GM19238 (cell line): ENCODE measurements around the gene PAPPA2.
"Not testable (repeated sequence)": the region's sequence is repeated elsewhere in the genome, so short reads cannot be mapped to it uniquely, and the experiment has no call there.

Experiments used
- DNase-seq: peaks from one replicate; pipeline ENCODE4 v3.0.0; 2011; ENCODE audit warnings: low spot score; ENCODE audit not compliant: insufficient read length

The PAPPA2 gene

DNA sequence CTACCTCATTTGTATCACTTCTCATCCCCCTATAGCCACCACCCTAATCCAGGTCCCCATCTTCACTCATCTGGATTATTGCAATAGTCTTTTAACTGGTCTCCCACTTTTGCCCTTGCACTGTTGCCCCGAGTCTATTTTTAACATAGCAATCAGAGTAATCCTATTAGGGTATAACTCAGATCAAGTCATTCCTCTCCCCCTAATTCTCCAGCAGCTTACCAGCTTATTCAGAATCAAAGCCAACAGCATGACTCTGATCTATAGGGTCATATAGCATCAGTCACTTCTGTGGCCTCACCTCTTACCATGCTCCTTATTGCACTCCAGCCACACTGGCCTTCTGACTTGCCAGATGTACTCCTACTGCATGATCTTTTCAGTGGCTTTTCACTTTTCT lies 140.7 kb downstream of the PAPPA2 start:
- DNase-seq = no peak

DNA sequence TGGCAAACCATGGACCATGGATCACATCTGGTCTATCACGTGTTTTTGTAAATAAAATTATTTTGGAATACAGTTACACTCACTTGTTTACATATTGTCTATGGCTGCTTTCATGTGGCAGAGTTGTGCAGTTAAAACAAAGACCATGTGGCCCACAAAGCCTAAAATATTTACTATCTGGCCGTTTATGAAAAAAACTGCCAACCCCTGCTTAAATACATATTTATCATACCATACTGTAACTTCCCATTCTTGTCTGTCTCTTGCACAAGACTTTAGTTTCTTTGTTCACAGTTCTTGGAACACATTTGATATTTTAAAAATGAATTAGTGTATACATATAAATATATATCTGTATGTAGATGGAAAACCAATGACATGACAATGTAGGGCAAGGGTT lies 141.5 kb downstream of the PAPPA2 start:
- no peak for DNase-seq

DNA sequence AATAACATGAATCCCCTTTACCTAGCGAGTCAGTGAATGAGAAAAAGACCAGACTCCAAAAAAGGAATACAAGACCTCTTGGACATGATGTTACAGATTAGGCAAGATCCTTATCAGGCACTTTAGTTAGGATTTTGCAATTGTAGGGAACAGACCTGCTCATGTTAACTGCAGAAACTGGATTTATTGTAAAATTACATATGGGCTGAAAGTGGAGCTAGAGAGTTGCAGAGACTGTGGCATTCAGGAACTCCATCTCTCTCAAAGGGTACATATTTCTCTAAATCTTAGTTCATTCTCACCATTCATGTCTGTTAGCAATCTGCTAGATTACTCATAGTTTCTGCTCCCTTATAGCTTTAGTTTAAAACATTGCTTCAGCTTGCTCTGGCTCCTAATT lies 142.2 kb downstream of the PAPPA2 start:
- DNase-seq = no peak

DNA sequence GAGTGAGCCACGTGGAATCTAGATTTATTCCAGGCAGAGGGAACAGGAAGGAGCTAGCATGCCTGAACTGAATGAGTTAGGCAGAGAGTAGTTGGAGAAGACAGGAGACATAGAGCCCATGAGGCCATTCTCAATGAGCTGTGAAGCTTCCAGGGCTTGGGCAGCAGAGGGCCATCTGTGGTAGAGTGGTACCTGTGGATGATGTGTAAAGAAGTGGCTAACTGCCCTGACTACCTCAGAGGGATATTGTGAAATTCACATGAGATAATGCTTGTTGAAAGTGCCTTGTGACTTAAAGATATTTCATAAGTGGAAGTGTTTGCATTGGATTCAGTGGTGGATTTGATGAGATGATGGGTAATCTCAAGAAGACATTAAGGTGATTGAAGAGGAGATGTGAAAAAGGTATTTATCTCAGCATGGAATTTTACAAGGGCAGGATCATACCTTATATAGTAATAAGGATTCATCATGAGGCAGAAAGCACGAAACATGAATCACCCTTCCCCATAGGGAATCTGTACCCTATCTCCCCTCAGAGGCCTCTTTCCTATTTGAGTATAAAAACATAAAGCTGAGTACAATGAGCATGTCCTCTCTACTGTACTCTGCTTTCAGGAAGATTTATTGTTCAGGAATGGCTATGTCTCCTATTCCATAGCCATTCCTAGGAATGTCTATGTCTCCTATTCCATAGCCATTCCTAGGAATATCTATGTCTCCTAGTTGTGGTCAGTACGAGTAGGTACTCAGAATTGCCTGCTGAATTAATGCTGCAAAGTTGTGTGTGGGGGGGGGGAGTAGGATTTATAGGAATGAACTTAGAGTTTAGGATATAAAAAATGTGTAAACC lies 146.8 kb downstream of the PAPPA2 start:
- DNase-seq = no peak

DNA sequence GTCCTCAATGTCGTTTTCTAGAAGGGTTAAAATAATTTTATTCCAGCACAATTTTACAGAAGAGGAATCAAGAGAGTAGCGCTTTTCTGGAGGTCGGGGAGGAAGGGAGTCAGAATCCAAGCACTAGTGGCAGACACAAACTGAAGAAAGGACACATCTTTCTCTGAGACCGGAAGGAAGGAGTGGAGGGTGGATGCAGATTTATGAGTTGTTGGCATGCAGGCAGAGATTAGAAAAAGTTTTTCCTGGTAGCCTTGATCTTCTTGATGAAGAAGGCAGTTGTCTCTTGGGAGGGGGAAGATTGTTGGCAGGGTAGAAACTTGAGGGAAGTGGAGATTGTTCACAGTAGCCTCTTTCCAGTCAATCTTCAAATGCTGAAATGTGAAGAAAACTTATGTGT lies 149.8 kb downstream of the PAPPA2 start:
- no peak for DNase-seq

DNA sequence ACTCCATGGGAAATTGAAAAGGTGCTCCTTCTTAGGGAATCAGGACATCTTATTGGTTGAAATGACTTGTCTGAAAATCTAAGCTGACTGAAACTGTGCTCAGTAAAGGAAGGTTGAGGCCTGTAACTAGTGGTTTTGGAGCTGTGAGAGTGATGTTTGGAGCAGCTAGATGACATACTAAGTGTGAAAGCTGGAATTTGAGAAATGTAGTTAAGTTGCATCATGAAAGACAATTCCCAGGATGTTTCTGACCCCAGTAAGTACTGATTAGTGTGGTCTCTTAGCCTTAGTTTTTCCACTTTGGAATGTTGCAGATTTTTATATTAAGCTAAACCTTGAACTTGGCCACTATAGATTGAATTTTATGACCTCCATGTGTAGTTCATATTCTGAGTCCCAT lies 154.9 kb downstream of the PAPPA2 start:
- DNase-seq = no peak

DNA sequence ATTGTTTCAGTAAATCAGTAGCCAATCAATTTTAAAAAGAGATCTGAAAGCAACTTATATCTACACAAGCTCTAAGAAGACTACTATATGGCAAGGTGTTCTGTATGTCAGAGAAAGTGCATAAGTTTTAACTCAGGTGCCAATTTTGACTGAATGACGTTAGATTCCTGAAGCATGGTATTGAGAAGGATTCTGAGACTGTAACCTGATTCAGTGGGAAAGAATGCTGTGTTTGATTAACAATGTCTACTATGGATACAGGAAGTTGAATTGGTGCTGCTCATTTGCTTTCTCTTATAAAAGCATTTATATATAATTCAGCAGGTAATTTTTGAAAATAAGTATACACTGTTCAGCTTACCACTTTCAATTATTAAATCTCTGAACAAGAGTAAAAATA lies 156.3 kb downstream of the PAPPA2 start:
- DNase-seq = no peak

DNA sequence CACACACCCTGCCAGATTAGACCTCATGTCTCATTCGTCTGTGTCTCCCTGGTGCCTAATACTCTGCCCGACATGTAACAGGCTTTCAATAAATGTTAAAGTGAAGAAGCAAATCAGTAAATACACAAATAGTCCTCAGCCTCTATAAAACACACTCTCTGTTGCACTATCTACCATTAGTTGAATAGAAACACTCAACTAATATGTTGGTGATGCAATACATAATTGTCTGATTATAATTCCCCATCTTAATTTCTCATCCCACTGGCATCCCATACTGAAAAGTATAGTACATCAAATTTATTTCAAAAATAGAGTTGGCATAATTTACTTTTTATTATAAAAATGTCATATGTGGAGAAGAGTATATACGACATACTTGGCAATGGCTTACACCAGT lies 162.4 kb downstream of the PAPPA2 start:
- DNase-seq = no peak

DNA sequence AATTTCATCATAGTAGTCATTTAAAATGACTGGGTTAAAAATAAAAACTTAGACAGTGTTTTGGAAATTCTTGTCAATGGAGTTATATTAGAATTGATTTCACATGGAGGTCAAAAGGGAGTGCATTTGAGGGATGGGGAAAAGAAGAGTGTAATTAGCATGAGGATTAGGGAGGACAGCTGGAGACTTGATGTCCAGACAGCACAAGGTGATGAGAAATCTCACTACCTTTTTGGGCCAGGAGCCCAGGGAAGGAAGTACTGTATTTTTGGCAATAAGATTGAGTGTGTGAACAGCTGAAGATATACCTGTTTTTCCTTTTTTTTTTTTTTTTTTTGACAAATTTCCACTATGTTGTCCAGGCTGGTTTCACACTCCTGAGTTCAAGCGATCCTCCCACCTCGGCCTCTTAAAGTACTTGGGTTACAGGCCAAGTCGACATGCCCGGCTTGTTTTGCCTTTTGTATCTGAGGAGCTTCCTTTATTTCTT lies 163.6 kb downstream of the PAPPA2 start:
- no peak for DNase-seq

DNA sequence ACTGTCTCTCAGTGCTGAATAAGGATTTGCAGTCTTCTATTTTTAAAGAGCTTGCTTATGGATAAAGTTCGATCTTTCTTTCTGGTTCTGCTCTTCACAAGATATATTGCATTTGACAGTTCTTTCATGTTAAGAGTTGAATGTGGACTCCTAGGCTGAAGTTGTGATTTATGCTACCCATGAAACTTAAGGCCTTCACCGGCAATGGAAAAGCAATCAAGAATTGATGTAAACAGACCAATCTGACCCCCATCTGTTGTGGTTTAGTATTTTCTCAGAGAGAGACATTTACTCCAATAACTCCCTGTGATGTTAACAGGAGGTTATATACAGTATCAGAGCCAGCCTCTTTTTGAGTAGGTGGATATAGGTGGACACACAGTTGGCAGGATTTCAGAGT lies 165.8 kb downstream of the PAPPA2 start:
- no peak for DNase-seq

DNA sequence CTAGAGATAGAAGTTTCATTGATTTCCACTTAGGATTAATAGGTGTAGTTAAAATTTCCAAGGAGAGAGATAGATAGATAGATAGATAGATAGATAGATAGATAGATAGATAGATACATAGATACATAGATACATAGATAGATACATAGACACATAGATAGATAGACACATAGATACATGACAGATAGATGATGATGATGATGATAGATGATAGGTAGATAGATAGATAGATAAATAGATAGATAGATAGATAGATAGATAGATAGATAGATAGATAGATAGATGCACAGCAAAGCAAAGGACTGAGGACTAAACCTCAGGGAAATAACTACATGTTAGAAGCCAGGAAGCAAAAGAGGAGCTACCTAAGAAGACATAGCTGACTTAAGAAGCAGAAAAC lies 171.8 kb downstream of the PAPPA2 start:
- not testable (repeated sequence) for DNase-seq

DNA sequence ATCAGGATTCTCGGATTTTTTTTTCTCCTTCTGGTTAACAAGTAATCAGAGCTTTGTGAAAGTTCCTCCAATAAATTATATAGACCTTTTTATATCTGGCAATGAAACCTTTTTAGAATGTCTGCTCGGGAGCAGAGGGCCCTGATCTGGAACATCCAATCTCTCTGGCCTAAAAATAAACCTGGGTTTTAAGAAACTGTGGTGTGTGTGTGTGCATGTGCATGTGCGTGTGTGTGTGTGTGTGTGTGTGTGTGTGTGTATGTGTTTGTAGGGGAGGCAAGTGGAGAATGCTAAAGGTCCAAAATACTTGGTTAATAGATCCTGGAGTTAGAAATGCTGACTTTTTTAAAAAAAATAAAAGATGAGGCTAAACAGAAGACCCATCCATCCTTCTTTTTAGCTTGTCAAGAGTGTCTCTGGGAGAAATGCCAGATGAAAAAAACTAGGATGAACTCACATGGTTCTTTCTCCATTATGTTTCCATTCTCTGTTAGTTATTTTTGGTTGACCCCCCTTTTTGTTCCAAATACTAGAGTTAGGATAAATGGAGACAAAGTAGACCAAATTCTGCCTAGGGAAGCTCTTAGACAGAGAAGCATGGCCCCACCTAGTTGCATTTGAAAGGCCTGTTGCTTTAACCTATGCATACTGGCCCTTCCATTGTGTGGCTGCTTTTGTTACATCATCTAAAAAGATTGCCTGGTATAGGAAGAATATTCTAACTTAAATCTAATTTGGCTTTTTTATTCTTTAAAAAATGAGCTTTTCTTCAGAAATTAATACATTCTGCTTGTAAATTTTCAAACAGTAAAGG lies 175.9 kb downstream of the PAPPA2 start:
- no peak for DNase-seq

DNA sequence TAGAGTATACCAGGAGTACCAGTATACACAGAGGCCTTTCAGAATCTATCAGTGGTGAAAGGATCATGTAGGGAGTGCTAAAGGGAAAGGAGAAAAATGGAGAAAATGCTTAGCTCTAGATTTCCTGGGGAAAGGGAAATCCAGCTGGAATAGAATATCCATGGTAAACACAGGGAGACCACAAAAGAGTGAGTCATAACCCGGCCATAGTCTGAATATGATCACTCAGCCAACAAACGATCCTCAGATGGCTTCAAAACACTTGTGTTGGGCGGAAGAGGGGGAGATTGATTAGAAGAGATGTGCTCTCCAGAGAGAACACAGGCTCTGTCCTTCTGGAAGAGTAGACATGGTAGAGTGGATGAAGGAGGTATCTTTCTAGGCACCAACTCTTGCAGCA lies 180.6 kb downstream of the PAPPA2 start:
- no peak for DNase-seq

DNA sequence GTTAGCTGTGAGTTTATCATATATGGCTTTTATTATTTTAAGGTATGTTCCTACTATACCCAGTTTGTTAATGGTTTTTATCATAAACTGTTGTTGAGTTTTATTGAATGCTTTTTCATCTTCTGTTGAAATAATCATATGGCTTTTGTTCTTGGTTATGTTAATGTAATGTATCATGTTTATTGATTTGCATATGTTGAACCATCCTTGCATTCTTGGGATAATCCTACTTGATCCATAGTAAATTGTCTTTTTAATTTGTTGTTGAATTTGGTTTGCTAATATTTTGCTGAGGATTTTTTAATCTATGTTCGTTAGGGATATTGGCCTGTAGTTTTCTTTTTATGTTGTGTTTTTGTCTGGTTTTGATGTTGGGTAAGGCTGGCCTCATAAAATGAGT lies 185.6 kb downstream of the PAPPA2 start:
- no peak for DNase-seq

DNA sequence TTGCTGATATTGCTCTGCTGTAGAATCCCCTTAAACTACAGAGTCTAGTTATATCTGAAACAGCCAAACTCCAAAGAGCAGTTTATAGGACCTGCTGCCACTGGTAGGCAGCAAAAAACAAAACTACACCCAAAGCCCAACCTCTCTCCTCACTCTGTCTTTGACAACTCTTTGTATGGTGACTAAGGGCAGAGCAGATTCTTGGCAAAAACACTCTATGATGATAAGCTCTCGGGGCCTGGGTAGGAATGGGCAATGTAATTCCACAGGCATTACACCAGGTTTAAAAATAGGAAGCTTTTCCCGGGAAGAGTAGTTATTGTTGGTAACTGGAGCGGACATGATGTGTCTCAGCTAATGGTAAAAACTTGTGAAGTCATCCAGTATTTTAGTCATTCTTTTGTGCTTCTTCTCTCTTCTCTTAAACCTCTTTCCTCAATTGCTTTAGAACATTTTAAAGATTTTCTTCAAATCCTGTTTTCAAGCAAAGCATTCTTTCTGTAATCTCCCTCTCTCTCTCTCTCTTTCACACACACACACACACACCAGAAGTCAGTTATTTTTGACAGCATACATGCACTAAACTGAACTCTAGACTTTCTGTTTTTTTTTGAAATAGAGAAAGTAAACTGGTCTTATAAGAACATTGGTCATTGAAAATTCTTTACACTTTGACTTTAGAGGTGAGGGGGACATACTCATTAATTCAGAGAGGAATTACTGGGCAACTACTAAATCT lies 193.5 kb downstream of the PAPPA2 start:
- DNase-seq = no peak

DNA sequence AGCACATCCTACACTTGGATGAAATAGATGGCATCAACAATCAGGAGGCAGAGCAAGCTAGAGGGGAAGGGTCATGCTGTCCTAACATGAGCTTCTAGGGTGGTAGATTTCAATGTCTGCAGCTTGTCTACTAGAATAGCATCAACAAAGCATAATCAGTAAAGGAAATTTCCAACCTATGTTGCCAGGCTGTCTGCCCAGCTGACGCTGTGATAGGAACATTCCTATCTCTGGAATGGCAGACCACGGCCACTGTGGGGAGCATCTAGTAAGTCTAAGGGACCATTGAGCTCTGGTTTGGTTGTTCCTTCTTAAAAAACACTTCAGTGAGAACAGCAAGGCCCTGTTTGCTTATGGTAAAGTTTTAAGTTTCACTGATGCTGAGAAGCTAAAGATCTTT lies 206.8 kb downstream of the PAPPA2 start:
- no peak for DNase-seq

DNA sequence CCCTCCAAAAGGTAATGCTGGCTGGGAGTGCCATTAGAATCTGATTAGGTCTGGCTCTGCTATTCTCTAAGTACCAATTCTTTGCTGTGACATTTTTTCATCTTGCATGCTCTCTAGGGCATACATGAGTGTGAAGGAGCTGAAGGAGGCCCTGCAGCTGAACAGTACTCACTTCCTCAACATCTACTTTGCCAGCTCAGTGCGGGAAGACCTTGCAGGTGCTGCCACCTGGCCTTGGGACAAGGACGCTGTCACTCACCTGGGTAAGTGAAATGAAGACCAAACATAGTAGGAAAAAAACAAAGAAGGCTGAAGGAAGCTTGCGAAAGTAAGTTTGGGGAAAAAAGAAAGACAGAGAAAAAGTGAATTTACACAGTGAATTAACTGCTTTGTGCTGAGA lies 207.9 kb downstream of the PAPPA2 start:
- no peak for DNase-seq

DNA sequence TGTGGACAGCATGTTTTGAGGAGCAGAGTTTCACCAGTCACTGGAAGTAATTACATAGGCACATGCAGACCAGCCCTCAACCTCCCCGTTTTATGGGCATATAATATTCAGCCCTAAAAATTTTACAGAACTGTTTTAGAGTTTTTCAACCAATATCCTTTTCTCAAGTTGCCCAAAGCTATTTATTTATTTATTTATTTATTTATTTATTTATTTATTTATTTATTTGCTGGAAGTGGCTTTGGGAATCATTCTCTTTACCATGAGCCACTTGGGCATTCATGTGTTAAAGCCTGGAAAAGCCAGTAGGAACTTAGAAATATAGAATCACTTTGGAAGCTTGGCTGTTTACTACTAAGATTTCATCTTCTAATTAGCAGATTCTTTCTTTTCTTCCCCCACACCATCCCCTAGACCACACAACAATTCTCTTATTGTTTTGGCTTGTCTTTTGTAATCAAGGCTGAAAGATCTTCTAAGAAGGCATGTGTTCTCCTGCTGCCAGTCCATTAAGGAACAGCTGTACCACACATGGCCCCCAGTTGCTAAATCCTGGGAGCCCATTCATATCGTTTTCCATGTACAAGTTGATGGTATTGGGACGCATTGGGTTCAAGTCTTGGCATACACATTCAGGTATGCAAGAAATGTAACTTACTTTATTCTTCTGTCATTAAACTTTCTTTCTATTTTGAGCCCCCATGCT lies 220.0 kb downstream of the PAPPA2 start:
- no peak for DNase-seq

DNA sequence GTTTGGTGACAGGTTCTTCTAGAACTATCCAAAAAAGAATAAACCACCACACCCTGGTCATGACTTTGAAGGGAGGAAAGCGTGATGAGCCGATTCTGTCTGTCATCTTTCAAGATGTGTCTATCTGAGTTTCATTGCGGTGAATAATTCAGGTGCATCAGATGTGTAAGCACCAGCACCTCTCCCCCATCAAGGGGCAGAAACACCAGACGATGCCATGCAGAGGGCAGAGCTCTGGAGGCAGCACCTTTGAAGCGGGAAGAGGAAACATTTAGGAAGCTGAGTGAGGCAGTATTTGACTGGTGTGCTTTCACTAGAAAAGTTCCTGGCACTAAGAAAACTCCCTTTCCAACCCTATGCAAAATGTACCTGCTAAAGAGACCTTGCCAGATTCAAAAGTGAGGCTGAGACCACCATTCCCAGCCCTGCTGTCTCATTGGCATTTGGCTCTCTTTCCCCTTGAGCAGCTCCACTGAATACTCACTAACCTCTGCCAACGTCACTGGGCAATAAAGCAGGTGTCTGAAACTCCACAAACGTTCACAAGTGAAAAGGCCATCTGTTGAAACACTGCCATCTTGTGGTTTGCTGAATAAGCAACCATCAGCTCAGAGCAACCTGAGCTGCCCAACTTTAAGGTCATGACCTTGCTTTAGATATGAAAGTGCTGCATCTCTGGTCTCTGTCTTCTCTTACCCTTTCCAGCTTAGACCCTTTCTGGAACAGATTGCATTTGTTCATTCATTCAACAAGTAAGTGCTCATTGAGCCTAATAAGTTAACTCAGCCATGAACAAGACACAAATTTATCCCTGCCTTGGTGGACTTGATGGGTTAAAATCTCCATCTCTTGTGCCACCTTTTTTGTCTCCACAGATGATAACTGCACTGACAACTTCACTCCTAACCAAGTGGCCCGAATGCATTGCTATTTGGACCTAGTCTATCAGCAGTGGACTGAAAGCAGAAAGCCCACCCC lies 228.6 kb downstream of the PAPPA2 start:
- peak; percentile 11 for DNase-seq

DNA sequence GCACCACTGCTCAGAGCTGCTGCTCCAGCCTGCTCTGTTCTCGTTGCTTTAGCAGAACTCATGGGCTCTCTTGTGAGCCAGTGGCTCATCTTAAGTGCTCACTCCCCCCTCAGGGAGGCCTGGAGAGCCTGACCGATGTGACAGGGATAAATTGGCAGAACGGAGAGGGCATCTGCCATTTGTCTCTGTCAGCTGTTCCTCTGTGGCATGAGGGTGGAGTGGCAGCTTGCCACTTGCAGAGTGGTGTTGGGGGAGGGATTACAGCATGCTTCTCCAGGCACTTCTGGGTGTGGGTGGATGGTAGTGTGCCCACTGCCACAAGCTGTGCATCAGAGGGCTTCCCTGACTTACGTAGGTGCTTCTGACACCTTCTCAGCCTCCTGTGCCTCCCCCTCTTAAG lies 229.5 kb downstream of the PAPPA2 start:
- DNase-seq = no peak
